AG09319 (cell line): ENCODE measurements around the gene ZCWPW1.
"Not testable (repeated sequence)": the region's sequence is repeated elsewhere in the genome, so short reads cannot be mapped to it uniquely, and the experiment has no call there.

ENCODE experiments used
- DNase-seq: peaks from one replicate; pipeline ENCODE4 v3.0.0-alpha.2; 2010; ENCODE audit warnings: low read depth; ENCODE audit errors: extremely low read depth
- TF ChIP-seq, protein P1 (sequence below): IDR thresholded peaks from 2 replicates; pipeline ENCODE4 v1.5.1; 2011; ENCODE audit warnings: low read depth, mild to moderate bottlenecking, inconsistent platforms, low read length, moderate library complexity

ZCWPW1 gene

GRCh38 chr7:100380196-100380595 is 48.3 kb downstream of the ZCWPW1 start:
- DNase-seq = no peak
- TF ChIP-seq, protein P1, sequence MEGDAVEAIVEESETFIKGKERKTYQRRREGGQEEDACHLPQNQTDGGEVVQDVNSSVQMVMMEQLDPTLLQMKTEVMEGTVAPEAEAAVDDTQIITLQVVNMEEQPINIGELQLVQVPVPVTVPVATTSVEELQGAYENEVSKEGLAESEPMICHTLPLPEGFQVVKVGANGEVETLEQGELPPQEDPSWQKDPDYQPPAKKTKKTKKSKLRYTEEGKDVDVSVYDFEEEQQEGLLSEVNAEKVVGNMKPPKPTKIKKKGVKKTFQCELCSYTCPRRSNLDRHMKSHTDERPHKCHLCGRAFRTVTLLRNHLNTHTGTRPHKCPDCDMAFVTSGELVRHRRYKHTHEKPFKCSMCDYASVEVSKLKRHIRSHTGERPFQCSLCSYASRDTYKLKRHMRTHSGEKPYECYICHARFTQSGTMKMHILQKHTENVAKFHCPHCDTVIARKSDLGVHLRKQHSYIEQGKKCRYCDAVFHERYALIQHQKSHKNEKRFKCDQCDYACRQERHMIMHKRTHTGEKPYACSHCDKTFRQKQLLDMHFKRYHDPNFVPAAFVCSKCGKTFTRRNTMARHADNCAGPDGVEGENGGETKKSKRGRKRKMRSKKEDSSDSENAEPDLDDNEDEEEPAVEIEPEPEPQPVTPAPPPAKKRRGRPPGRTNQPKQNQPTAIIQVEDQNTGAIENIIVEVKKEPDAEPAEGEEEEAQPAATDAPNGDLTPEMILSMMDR = no peak

GRCh38 chr7:100378114-100378755 is 50.3 kb downstream of the ZCWPW1 start:
- DNase-seq = no peak
- TF ChIP-seq, protein P1 = no peak

DNA sequence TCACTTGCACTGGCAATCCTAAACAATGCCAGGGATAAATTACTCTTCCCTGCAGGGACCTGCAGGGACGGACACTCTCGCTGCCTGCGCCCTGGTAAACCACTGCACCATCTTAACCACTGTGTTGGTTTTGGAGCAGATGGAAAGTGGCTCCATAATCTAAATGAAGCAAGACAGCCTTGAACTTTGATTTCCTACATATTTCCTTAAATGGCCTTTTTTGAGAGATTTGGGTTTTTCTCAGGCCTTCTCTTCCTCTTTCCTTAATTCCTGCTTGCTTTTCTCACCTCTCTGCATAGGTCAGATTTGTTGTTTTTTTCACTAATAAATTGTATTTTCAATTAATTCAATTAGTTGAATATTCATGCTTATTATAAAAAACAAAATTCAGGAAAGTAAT is 52.4 kb downstream of the ZCWPW1 start:
- no peak for DNase-seq
- TF ChIP-seq, protein P1 = no peak

DNA sequence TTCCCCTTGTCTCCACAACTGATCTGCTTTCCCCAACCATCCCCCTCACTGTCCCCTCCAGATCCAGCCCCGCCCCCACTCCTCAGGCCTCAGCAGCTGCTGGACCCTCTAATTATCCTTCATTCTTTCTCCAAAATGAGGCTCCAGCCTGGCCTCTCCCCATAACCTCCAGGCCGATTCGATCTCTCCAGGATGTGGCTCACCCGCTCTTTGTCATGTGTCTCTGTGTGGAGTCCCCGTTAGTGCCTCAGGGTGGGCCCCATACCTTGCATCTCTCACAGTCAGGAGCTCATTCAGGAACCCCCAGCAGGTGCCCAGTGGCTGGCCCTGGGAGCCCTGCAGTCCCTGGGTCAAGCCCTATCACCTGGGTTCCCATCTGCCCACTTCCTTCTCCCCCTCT is 53.9 kb downstream of the ZCWPW1 start:
- TF ChIP-seq, protein P1 = no peak

DNA sequence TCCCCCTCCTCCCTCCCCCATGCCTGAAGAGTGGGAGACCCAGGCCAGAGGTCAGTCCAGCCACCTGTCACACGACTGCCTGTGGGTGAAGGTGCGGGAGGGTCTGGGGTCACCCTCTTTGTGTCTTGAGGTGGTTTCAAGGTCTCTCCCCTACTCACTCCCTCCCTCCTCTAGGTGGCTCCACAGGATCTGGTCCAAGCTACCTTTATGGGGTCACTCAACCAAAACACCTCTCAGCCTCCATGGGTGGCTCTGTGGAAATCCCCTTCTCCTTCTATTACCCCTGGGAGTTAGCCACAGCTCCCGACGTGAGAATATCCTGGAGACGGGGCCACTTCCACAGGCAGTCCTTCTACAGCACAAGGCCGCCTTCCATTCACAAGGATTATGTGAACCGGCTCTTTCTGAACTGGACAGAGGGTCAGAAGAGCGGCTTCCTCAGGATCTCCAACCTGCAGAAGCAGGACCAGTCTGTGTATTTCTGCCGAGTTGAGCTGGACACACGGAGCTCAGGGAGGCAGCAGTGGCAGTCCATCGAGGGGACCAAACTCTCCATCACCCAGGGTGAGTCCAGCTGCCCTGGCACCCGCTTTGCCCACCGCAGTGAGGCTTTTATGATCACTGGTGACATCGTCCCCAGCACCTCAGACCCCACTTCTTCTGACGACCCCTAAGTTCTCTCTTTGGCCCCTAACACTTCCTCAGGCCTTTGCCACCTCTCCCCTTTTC is 54.5 kb downstream of the ZCWPW1 start:
- DNase-seq = not testable (repeated sequence)

More for the DNA sequence above, 53.9 kb downstream of the ZCWPW1 start:
- DNase-seq = no peak

GRCh38 chr7:100373261-100373831 is 55.2 kb downstream of the ZCWPW1 start, which contains the start of gene PILRA:
TSS of gene PILRA (plus strand) at chr7:100373487. CDS start at chr7:100373657, 170 bp downstream.
- TF ChIP-seq, protein P1 = no peak
- DNase-seq = no peak

GRCh38 chr7:100372694-100373093 is 55.8 kb downstream of the ZCWPW1 start:
- TF ChIP-seq, protein P1 = no peak
- DNase-seq = no peak
